Stimulated activated CD4-positive, alpha-beta T cell treated with anti-CD3 and anti-CD28 coated beads, Interleukin-12 subunit alpha, Interleukin-12 subunit beta, amount 100 ng/mL, for 4 hours (primary cell): ENCODE results near the gene CBS.
"Not testable (repeated sequence)": the region's sequence is repeated elsewhere in the genome, so short reads cannot be mapped to it uniquely, and the experiment has no call there.

Experiments
- DNase-seq: peaks from one replicate; pipeline ENCODE4 v3.0.0-alpha.2; 2020

CBS gene

DNA sequence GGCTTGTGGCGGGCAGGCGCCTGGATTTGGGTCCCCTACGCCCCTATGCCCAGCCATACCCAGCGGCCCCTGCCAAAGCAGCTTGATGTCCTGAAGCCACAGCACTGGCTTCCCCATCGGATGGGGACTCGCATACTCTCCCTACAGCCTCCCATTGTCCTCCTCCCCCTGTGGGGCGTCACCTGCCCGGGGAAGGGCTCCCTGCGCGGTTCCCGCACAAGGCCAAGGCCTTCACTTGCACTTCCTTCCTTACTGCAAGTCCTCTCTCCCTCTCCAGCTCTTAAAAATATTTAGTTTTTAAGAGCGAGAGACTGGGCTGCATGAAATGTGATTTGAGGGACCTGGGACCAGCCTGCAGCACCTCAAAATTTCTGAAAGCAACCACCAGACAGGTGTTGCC lies 8.9 kb downstream of the CBS start:
- DNase-seq, result not testable (repeated sequence)

- not testable (repeated sequence) for DNase-seq
These were observed 9.6 kb downstream of the CBS start for GRCh38 chr21:43065991-43066390.

DNA sequence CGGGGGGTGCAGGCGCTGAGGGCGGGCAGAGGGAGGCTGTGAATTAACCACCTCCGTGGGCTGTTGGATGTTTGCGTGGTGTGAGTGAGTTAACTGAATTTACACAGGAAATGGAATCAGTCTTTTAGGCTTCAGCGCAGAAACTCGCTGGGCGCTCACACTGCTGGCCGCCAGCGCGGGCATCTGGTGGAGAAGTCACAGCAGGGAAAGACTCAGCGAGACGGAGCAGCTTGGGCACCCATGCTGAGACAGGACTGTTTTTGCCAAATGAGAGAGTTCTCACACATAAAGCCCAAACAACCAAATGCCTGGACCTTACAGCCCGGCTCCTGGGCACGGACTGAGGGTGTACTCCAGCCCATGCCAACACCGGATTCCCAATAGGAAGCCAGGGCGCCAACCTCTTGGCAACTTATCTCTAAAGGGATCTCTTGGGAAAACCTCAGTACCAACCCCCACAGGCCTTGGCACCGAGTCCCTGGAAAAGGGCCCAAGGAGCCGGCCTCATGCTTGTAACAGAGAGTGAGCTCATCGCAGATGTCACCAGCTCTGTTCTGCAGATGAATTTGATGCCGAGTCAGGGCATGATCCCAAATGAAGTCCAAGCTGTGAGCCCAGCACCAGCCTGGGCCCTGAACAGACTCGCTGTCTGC lies 11.2 kb downstream of the CBS start:
- not testable (repeated sequence) for DNase-seq

GRCh38 chr21:43062955-43063664 lies 12.5 kb downstream of the CBS start:
- DNase-seq, result not testable (repeated sequence)

GRCh38 chr21:43053112-43053511 lies 22.5 kb downstream of the CBS start:
- not testable (repeated sequence) for DNase-seq

GRCh38 chr21:43045876-43046821 lies 29.5 kb downstream of the CBS start:
- not testable (repeated sequence) for DNase-seq

- not testable (repeated sequence) for DNase-seq
These were observed 30.3 kb downstream of the CBS start for GRCh38 chr21:43045165-43045875.

GRCh38 chr21:43044547-43044946 lies 31.1 kb downstream of the CBS start:
- not testable (repeated sequence) for DNase-seq

DNA sequence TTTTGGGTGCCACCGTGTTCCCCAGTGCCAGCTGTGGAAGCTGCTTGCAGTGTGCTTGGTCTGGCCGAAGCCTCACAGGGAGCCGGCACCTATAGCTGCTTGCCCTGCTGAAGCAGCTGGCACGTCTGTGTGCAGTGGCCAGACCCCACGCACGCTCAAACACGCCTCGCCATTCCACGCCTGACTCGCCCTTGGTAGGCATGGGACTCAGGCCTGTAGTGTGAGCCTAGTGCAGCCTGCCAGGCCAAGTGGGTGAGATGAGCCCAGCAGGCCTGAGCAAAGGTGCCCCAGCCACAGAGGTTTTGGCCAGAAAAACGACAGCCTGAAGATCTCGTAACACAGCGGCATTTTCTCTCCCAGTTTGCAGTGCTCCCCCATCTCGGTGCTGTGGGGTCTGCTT lies 32.3 kb downstream of the CBS start:
- DNase-seq, result not testable (repeated sequence)

- not testable (repeated sequence) for DNase-seq
These were observed 33.5 kb downstream of the CBS start for GRCh38 chr21:43042169-43042568.

- not testable (repeated sequence) for DNase-seq
These were observed 37.0 kb downstream of the CBS start for GRCh38 chr21:43038659-43039044.

DNA sequence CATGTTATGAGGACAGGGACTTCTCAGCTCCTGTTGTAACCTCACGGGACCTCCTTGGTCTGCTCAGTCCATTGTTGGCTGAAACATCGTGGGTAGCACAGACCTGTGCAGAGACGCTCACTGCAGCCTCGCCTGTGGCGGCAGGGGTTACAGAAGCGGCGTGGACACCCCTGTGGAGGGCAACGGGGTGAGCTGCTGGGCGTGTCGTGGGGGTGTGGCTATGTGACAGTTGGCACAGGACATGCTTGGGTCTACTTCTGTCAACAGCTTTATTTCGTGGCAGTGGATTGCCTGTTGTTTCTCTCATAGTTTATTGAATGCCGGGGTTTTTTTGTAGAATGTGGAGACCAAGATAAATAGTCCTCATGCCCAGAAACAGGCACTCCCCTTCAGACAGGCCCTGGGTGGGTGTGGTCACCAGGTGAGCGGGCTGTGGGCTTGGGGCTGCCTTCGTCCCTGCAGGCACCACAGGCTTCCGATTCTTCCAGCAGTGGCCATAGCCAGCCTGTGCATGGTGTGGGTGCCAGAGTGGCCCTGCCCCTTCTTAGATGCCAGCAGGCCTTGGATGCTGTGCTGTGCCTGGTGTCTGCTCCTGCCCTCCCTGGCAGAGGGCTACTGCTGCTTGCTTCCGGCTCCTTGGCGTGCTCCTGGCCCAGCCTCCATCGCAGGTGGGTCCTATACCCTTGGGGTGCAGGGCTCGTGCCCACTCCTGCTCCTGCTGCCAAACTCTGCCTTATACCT lies 37.5 kb downstream of the CBS start:
- not testable (repeated sequence) for DNase-seq

- DNase-seq, result not testable (repeated sequence)
These were observed 38.7 kb downstream of the CBS start for GRCh38 chr21:43036889-43037288.

- no peak for DNase-seq
These were observed 40.8 kb downstream of the CBS start for GRCh38 chr21:43034826-43035225.

DNA sequence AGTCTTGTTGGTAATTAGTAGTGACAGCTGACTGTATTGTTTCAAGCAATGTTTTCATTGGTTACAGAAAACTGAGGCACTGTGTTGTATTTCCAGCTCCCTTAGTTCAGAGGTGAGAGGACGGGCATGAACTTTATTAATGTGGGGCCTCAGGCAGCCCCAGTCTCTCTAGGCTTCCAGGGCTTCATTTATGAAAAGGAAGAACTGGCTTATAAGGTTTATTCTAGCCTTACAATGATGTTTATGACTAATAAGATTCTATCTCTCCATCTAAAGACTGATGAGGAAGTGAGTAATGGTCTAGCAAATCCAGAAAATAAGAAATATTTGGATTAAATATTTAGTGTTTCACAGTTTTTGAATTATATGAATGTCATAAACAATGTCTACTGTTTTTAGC lies 41.5 kb downstream of the CBS start:
- DNase-seq, result no peak

GRCh38 chr21:43031121-43031619 lies 44.5 kb downstream of the CBS start:
- no peak for DNase-seq

- no peak for DNase-seq
These were observed 45.9 kb downstream of the CBS start for GRCh38 chr21:43029785-43030184.

GRCh38 chr21:43027846-43028731 lies 47.5 kb downstream of the CBS start:
- no peak for DNase-seq

- no peak for DNase-seq
These were observed 49.9 kb downstream of the CBS start for GRCh38 chr21:43025636-43026180.

GRCh38 chr21:43024439-43025136 lies 51.0 kb downstream of the CBS start:
- no peak for DNase-seq
